HG03521 (cell line): ENCODE measurements around the gene ANKRD36.
"Not testable (repeated sequence)": the region's sequence is repeated elsewhere in the genome, so short reads cannot be mapped to it uniquely, and the experiment has no call there.

ENCODE experiments used
- ATAC-seq: cut with Tn5 transposase; IDR thresholded peaks from one replicate; pipeline ENCODE4 v1.9.1; 2021; ENCODE audit warnings: mild to moderate bottlenecking, moderate library complexity; ENCODE audit not compliant: unreplicated experiment

ANKRD36 gene

DNA sequence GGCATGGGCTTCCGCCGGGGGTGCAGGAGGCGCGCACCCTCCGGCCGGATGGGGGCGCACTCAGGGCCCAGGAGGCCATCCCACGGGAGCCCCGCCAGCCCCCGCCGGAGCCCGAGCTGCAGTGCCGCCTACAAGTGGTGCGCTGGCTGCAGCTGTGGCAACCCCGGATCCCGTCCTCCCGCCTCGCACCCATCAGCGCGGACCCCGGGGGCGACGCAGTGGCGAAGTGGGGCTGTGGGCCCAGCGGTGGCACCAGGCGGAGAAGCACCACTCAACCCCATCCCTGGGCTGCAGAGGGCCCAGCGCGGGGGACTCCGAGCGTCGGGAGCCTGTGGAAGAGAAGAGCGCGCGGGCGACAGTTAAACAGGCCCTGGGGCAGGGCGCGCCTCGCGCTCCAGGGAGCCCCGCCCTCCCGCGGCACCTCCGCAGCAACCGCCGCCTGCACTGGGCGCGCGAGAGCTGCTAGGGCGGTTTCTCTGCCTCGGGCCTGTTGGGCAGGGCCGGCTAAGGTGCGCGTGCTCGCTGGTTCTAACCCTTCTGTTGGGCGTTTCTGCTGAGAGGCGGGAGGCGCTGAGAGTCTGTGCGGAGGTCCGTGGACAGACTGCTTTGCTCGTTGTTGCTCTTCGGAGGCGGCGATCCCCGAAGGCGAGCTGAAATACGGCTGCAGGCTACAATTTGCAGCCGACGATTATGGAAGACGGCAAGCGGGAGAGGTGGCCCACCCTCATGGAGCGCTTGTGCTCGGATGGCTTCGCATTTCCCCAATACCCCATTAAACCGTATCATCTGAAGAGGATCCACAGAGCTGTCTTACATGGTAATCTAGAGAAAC lies at the start of gene ANKRD36:
TSS of gene ANKRD36 (plus strand) at position 104 of the 832 bp plus-strand sequence. CDS start at position 691, 587 bp downstream.
- peak; percentile 96 for ATAC-seq

DNA sequence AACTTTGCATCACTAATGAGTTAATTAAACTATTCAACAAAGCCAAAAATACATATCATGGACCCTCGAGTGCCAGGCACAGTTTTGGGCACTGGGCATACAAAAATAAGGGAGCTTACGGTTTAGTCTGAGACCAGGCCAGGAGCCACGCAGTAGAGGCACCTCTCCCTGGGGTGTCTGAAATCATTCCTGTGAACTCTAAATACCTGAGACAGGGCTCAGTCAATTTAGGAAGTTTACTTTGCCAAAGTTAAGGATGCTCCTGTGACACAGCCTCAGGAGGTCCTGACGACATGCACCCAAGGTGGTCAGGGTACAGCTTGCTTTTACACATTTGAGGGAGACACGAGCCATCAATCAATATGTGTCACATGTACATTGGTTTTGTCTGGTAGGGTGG lies 46.9 kb upstream of the ANKRD36 start:
- not testable (repeated sequence) for ATAC-seq

- no peak for ATAC-seq
Observed at GRCh38 chr2:97067279-97068004, 45.5 kb upstream of the ANKRD36 start.

DNA sequence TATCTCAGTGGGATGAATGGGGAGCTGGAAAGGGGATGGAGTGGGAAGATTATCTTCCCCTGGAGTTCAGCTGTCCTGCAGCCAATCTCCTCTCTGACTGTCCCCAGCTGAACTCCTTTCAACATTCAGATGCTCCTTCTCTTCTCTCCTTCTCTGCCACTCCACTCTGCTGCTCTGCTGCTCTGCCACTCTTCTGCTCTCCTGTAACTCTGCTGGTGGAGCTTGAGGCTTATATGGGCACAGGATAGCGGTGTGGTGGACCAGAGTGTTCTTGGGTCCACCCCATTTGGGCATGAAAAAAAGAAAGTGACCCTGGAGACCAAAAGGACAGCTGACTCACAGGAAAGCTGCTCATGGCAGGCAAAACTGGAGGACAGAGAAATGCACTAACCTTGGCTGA lies 44.9 kb upstream of the ANKRD36 start:
- ATAC-seq: no peak

DNA sequence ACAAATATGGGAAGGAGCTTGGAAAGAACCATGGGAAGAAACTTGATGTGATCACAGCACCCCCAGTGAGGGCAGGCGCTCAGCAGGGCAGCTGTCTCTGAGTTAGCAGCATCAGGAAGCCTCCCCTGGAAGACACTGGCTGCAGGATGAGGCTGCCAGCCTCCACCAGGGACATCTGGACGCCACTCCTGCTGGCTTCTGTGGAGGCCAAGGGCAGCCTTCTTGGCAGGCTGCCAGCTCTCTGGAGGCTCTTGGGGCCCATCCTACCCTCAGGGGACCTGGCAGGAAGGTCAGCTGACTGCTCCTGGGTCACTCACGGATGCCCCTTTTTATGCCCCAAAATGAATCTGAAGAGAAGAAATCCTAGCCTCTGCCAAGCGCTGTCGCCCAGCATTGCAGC lies 44.2 kb upstream of the ANKRD36 start:
- not testable (repeated sequence) for ATAC-seq

DNA sequence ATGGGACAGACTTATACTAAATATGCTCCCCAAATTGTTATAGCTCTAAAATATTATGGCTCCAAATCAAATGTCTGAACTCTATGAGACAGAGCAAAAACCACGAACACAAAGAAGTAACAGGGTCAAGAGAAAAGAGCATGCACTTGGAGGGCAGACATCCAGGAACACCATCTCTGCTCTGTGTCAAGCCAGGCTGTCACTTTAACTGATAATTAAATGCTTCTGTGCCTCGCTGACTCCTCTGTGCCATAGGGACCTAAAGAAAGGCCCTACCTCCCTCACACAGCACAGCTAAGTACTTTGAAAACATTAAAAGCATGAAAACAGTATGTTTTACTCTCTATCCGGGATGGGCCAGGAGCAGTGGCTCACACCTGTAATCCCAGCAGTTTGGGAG lies 42.0 kb upstream of the ANKRD36 start:
- not testable (repeated sequence) for ATAC-seq

GRCh38 chr2:97077213-97077612 lies 35.7 kb upstream of the ANKRD36 start:
- not testable (repeated sequence) for ATAC-seq

GRCh38 chr2:97080855-97081254 lies 32.1 kb upstream of the ANKRD36 start:
- not testable (repeated sequence) for ATAC-seq

- not testable (repeated sequence) for ATAC-seq
Observed at GRCh38 chr2:97082206-97082605, 30.7 kb upstream of the ANKRD36 start.

DNA sequence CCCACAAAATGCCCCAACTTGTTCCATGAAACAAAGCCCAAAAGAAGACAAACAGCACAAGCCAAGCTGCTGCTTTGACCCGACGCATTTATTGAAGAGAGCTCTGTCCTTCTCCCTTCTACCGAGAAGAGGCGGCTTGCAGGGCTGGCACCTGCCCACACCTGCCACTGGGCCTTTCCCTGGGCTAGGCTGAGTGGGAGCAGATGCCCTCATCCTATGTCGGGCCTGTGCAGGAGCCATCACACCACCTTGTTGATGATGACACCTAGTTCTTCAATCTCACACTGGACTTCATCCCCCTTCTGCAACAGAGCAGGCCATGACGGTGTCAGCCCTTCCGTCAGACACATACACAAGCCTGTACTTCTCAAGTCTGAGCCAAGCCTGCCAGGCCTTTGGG lies 29.4 kb upstream of the ANKRD36 start:
- ATAC-seq: not testable (repeated sequence)

GRCh38 chr2:97085093-97085492 lies 27.9 kb upstream of the ANKRD36 start:
- not testable (repeated sequence) for ATAC-seq

DNA sequence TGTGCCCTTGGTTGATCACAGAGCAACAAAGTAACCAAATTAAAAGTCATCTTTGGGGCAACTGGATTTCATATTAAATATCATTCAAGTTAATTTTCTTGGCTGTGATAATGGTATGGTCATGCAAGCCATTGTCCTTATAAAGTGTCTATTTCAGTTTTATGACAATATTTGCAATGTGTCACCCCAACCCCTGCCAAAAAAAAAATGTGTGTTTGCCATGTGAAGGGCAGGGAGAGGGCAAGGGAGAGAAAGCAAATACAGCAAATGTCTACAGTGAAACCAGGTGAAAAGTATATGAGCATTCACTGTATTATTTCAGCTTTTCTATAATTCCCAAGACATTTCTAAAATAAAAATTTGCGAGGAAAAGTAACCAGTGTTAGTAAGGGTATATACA lies 24.2 kb upstream of the ANKRD36 start:
- not testable (repeated sequence) for ATAC-seq

DNA sequence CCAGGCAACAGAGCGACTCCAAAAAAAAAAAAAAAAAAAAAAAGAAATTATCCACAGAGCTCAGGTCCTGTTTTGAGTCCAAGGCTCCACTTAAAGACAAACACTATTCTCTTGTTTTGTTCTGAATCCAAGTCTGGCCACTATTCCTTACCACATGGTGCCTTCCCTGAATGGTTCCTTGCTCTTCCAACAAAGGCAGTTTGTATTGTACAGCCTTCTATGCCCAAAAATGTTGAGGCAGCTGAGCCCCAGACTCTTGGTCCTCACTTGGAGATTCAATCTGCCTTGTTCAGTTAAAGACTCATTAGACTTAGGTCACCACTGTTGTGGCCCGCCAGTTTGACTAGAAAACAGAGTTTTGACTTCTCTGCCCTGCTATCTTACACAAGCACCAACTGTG lies 20.0 kb upstream of the ANKRD36 start:
- not testable (repeated sequence) for ATAC-seq

GRCh38 chr2:97093983-97094771 lies 18.8 kb upstream of the ANKRD36 start:
- ATAC-seq: peak; percentile 8

DNA sequence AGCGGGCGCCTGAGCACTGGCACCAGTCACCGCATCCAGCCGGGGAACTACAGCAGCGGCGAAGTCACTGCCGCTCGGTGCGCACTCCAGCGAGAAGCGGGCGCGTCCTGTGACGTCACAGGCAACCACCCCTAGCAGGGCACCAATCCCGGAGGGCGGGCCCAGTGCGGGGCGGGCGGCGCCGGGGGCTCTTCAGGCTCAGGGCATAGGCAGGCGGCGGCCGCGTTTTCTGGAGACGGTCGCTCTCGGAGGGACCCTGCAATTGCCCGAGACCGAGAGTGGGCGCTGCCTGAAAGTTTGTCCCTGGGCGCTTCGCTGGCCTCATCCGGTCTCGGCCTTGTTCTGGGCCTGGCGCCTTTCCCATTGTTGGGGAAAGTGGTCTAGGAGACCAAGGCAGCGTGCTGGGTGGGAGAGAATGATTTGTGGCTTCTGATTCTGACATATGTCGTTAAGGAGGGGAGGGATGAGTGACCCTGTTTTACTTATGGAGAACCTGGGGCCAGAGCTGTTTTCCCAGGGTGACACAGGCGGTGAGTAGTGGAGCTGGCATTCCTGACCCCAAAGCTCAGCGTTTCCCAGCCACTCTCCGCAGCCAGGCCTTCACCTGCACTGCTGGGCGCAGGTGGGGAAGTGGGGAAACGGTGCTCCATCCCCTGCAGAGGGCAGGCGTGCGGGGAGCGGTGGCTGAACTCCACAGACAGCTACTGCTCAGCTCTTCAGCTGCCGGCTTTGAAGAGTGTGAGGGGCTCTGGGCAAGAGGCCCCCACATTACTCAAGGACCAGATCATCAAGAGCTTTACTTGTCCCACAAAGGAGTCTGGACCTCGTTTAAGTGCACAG lies 18.0 kb upstream of the ANKRD36 start, which contains the start of gene FAHD2B:
TSS of gene FAHD2B (minus strand) at position 111 of the 840 bp plus-strand sequence. CDS start 3,176 bp downstream, outside the sequence.
- peak; percentile 78 for ATAC-seq

GRCh38 chr2:97095661-97096060 lies 17.3 kb upstream of the ANKRD36 start:
- no peak for ATAC-seq

DNA sequence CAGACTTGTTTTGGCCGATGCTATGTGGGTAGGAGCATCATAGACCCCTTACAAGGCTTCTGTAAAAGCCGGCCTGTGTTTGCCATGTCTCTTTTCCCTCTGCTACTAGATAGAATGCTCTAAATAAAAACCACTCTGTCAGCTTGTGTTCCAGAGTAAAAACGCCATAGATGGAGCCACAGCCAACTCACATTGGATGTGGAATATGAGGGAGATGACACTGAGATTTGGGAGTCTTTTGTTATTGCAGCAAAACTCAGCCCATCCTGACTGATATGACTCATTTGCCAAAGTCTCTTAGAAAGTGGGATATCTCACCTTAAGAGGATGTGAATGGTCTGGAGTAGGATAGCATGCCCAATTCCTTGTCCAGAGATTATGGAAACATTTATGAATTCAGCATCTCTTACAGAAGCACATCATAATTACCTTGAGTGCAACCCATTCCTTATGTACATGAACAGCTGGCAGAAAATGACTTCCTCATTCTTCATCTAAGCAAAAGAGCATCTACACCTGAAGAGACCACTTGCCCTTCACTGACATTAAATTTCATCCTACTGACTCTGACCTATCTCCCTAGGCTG lies 14.1 kb upstream of the ANKRD36 start:
- not testable (repeated sequence) for ATAC-seq

GRCh38 chr2:97106878-97107277 lies 6.1 kb upstream of the ANKRD36 start:
- not testable (repeated sequence) for ATAC-seq

GRCh38 chr2:97111246-97111645 lies 1.7 kb upstream of the ANKRD36 start:
- ATAC-seq: not testable (repeated sequence)
